KMS-11 (cell line): ENCODE data around the gene IQGAP2.

ENCODE experiments used
- H2AFZ ChIP-seq: fragments of 200-600 bp; sonication (generic); 2 replicates; pipeline ENCODE4 v1.6.1; 2016; ENCODE audit warnings: antibody characterized with exemption, mixed run types, low read depth
- H3K27ac ChIP-seq: fragments of 200-600 bp; sonication (generic); 2 replicates; pipeline ENCODE4 v1.6.1; 2016; ENCODE audit warnings: mild to moderate bottlenecking, mixed run types
- H3K27me3 ChIP-seq: fragments of 200-600 bp; sonication (generic); 2 replicates; pipeline ENCODE4 v1.6.1; 2017; ENCODE audit warnings: mild to moderate bottlenecking, low read depth, mixed run types, moderate library complexity; ENCODE audit not compliant: insufficient read depth
- H3K36me3 ChIP-seq: fragments of 200-600 bp; sonication (generic); 2 replicates; pipeline ENCODE4 v1.6.1; 2017; ENCODE audit warnings: mild to moderate bottlenecking, mixed run types; ENCODE audit not compliant: insufficient read depth
- H3K4me1 ChIP-seq: fragments of 200-600 bp; sonication (generic); 2 replicates; pipeline ENCODE4 v1.6.1; 2016; ENCODE audit warnings: mild to moderate bottlenecking, low read depth, mixed run types; ENCODE audit not compliant: poor library complexity, severe bottlenecking
- H3K4me2 ChIP-seq: fragments of 200-600 bp; sonication (generic); 2 replicates; pipeline ENCODE4 v1.7.0; 2016; ENCODE audit warnings: mild to moderate bottlenecking, mixed run types
- H3K4me3 ChIP-seq: fragments of 200-600 bp; sonication (generic); IDR thresholded peaks from 2 replicates; pipeline ENCODE4 v1.6.1; 2017; ENCODE audit warnings: low read depth, low read length, mixed read lengths; ENCODE audit not compliant: insufficient read depth
- H3K79me2 ChIP-seq: fragments of 200-600 bp; sonication (generic); 2 replicates; pipeline ENCODE4 v1.6.1; 2016; ENCODE audit warnings: low read depth, mixed run types; ENCODE audit not compliant: insufficient read depth
- H3K9ac ChIP-seq: fragments of 200-600 bp; sonication (generic); 2 replicates; pipeline ENCODE4 v1.6.1; 2016; ENCODE audit warnings: mild to moderate bottlenecking, mixed run types
- H4K20me1 ChIP-seq: fragments of 200-600 bp; sonication (generic); 2 replicates; pipeline ENCODE4 v1.6.1; 2016; ENCODE audit warnings: mild to moderate bottlenecking, mixed run types; ENCODE audit not compliant: insufficient read depth
- TF ChIP-seq, protein P1 (sequence below): fragments of 200-600 bp; sonication (generic); conservative IDR thresholded peaks from 2 replicates; pipeline ENCODE4 v1.6.1; 2017; ENCODE audit warnings: low read depth, mild to moderate bottlenecking, antibody characterized with exemption, low read length, moderate library complexity, mixed read lengths

The IQGAP2 gene

DNA sequence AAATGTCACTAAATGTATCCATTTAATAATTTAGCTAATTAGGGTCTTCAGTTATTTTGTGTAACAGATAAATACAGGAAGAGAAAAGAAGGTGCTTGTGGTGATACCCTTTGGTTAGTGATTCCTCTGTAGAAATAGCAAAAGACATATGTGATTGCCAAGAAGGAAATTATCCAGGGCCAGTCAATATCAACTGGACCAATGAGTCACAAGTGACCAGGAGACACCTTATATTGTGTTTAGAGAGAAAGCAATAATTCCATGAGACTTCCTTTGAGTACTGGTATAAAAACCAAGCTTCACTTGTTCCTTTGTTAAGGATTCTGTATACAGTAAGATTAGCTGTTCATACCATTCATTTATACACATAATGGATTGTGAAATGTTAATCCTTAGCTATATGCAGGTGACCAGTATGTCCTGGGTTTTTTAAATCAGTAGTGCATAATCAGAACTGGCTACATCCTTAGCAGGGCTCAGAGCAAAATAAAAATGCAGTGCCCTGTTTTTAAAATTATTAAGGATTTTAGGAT, 301.1 kb downstream of the IQGAP2 start:
- no peak overlapping the region for H3K4me3 ChIP-seq
- H3K4me1 ChIP-seq: peaks cover 8% of the 10 kb centered on the region
- H3K36me3 ChIP-seq: peaks cover 11% of the 10 kb centered on the region; the same call in 1 of the 2 replicates
- TF ChIP-seq, protein P1, sequence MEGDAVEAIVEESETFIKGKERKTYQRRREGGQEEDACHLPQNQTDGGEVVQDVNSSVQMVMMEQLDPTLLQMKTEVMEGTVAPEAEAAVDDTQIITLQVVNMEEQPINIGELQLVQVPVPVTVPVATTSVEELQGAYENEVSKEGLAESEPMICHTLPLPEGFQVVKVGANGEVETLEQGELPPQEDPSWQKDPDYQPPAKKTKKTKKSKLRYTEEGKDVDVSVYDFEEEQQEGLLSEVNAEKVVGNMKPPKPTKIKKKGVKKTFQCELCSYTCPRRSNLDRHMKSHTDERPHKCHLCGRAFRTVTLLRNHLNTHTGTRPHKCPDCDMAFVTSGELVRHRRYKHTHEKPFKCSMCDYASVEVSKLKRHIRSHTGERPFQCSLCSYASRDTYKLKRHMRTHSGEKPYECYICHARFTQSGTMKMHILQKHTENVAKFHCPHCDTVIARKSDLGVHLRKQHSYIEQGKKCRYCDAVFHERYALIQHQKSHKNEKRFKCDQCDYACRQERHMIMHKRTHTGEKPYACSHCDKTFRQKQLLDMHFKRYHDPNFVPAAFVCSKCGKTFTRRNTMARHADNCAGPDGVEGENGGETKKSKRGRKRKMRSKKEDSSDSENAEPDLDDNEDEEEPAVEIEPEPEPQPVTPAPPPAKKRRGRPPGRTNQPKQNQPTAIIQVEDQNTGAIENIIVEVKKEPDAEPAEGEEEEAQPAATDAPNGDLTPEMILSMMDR: no peak
- no peak overlapping the region for H2AFZ ChIP-seq
- H3K27me3 ChIP-seq: no peaks in the 10 kb centered on the region
- no peak overlapping the region for H3K4me2 ChIP-seq
- H3K27ac ChIP-seq: no peak overlapping the region
- H3K79me2 ChIP-seq: no peaks in the 10 kb centered on the region
- H3K9ac ChIP-seq: no peak overlapping the region
- H4K20me1 ChIP-seq: no peaks in the 10 kb centered on the region

DNA sequence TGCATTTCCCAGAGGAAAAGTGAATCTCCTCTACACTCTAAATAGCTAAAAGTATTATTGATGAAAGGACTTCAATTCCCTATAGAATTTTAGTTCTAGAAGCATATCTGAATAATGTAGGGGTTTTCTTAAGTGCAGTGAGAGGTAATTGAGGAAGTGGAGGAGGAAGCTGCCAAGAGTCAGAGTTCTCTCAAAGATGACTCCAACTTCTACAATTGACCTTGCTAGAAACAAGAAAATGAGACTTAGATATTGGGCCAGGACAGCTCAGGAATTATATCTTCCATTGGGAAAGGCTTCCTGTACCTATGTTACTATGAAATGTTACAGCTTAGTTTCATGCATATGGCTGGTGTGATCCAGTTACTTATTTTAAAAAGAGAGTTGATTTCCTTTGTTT, 302.5 kb downstream of the IQGAP2 start:
- Histone ChIP-seq H2AFZ (no peak overlapping the region), H3K4me3 (no peak overlapping the region), H3K4me2 (no peak overlapping the region), H3K79me2 (no peaks in the 10 kb centered on the region), H3K27ac (no peak overlapping the region), H3K4me1 (peaks cover 22% of the 10 kb centered on the region), H4K20me1 (no peaks in the 10 kb centered on the region), H3K9ac (no peak overlapping the region), H3K36me3 (peaks cover 11% of the 10 kb centered on the region; the same call in 1 of the 2 replicates), H3K27me3 (no peaks in the 10 kb centered on the region)
- TF ChIP-seq, protein P1: no peak

DNA sequence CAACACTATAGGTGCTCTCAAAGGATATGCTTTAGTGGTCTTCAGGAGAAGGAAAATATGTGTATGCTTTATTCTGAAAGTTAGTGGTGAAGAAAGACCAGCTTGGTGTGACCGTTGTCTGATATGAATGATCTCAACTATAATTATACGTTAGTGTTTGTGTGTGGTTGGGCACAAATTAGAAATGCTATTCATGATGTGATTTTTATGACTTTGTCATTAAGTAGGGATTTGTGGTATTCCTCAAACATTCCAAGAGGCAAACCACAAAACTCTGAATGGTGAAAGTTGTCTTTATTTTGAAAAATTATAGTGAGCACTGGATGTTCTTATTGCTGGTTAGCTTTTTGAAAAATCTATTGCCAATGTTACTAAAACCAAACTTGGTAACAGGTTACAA, 306.7 kb downstream of the IQGAP2 start:
- no peak overlapping the region; the same call in 1 of the 2 replicates for H3K4me2 ChIP-seq
- peaks cover 32% of the 10 kb centered on the region for H3K4me1 ChIP-seq
- no peak overlapping the region; the same call in 1 of the 2 replicates for H3K27ac ChIP-seq
- H3K36me3 ChIP-seq: no peaks in the 10 kb centered on the region
- H3K9ac ChIP-seq: no peak overlapping the region
- no peaks in the 10 kb centered on the region for H3K27me3 ChIP-seq
- TF ChIP-seq, protein P1: no peak
- no peak overlapping the region for H2AFZ ChIP-seq
- H3K79me2 ChIP-seq: no peaks in the 10 kb centered on the region
- H3K4me3 ChIP-seq: no peak overlapping the region
- no peaks in the 10 kb centered on the region for H4K20me1 ChIP-seq

DNA sequence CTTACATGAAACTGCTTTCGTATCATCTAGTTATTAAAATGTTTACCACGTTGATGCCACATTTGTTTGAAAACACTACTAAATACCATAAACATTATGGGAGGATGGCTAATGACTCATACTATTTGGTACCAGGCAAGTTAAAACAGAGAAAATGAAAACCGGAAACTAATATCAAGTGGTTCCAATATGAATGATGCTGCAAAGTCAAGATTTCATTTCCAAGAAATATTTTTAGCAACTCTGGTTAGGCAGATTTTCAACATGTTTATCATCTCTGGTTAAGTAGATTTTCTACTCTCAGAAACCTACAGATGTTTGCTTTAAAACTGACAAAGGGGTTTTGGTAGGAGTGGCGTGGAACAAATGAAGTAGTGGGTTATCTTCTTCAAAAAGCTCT, 307.9 kb downstream of the IQGAP2 start:
- TF ChIP-seq, protein P1: no peak
- Histone ChIP-seq H3K4me3 (no peak overlapping the region), H3K27me3 (no peaks in the 10 kb centered on the region), H3K27ac (peak overlapping the region; percentile 72), H3K4me2 (peak overlapping the region; percentile 19), H3K4me1 (peaks cover 32% of the 10 kb centered on the region), H3K36me3 (no peaks in the 10 kb centered on the region), H2AFZ (no peak overlapping the region), H4K20me1 (no peaks in the 10 kb centered on the region), H3K79me2 (no peaks in the 10 kb centered on the region), H3K9ac (no peak overlapping the region)
